Ishikawa (cell line): ENCODE measurements around the gene SLC7A6.

ENCODE experiments used
- EGR1 ChIP-seq: IDR thresholded peaks from 2 replicates; pipeline ENCODE4 v1.6.1; 2012
- TF ChIP-seq, protein P1 (sequence below): IDR thresholded peaks from 2 replicates; pipeline ENCODE4 v1.6.1; 2012

DNA sequence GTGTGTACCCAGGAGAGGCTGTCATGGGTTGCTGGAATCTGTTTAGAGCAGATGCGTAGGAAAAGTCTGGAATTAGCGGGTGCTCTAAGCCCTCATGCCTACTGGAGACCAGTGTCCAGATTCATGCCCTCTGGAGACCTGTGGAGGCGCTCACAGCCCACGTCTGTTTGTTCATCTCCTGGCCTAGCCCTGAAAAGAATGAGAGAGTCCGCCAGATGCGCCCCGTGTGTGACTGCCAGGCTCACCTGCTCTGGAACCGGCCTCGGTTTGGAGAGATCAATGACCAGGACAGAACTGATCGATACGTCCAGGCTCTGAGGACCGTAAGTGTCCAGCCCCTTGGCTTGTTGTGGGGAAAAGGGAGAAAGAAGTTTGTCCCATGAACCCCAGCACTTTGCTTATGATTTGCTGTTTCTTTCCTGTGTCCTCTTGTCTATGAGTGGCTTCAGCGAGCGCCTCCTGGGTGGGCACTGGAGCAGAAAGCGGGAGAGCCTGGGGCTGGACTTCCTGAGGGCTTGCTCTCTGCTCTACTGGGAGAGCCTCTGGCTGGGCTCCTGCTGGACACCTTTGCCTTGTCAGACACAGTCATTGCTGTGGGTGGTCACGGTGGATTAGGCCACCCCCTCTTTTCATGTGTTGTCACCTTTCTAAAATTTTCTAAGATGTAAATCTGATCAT is 81.8 kb downstream of the SLC7A6 start:
- TF ChIP-seq, protein P1, sequence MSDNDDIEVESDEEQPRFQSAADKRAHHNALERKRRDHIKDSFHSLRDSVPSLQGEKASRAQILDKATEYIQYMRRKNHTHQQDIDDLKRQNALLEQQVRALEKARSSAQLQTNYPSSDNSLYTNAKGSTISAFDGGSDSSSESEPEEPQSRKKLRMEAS = no peak
- no peak for TF ChIP-seq EGR1
